Measurements from ENCODE around the gene ZNF805. TPM values are rescaled to one million over a fixed set of nuclear protein-coding genes. Genes with fewer than 3 reads are reported as not detected.
A peak's percentile ranks its signal among the peaks of the same experiment; 100 is the strongest.

The ZNF805 gene
- total and polyA plus RNA-seq, 2 of the 13 experiments (the other 11 are each of a cell fraction or from before 2014, with no cell fraction given): 5.1 to 12.8 TPM

DNA sequence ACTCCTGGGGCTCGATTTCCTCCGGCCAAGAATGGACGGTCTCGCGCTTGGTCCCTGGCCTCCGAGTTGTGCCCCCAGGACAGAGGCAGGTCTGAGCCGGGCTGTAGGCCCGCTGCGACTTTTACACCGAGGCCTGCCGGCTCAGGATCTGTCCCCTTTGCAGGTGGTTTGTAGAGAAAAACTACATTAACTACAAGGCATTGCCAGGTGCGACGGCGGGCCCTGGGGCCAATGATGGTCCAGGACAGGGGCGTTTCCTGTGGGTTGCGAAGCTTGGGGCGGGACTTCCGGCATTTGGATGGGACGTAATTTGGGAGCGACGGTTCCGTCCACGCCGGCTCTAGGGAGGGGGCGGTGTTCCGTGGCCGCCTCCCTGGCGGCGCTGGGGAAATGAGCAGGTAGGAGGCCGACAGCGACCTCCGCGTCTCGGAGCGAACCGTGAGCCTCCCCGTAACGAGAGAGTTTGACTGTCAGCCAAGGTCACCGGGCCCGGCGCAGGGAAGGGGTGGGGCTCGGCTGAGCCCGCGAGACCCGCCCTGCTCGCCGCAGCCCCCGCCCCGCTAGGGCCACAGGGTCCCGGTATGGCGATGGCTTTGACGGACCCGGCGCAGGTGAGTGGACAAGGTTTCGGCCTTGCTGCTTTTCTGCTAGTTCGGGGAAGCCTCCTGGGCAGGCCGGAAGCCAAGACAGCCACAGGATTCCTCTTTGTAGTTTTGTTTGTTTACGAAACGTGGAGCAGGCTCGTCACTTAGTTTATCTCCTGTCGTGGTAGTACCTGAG lies at the start of gene ZNF805 (continued):
- no peak for TF ChIP-seq TERF1 (CRISPR knock-in tag; IDR thresholded peaks at IDR 0.05)
- TF ChIP-seq FOSL1 (CRISPR knock-in tag; IDR thresholded peaks at IDR 0.05; ENCODE audit: borderline replicate concordance): no peak
- no peak for TF ChIP-seq SIX4 (CRISPR knock-in tag; IDR thresholded peaks at IDR 0.05)
- TF ChIP-seq ZNF703 (CRISPR knock-in tag; IDR thresholded peaks at IDR 0.05; ENCODE audit: borderline replicate concordance): no peak
- TF ChIP-seq ZNF18 (CRISPR knock-in tag; IDR thresholded peaks at IDR 0.05; ENCODE audit: insufficient replicate concordance): peak; percentile 82
- peak; percentile 20; the same call in 1 of the 2 replicates for TF ChIP-seq MEIS1 (CRISPR knock-in tag; IDR thresholded peaks at IDR 0.05; ENCODE audit: borderline replicate concordance)
- no peak for TF ChIP-seq ETV6 (CRISPR knock-in tag; conservative IDR thresholded peaks at IDR 0.05)
- peak; percentile 62 for TF ChIP-seq ETV5 (CRISPR knock-in tag; IDR thresholded peaks at IDR 0.05; ENCODE audit: borderline replicate concordance)
- no peak for TF ChIP-seq LCORL (IDR thresholded peaks at IDR 0.05)
- TF ChIP-seq LCORL (CRISPR knock-in tag; IDR thresholded peaks at IDR 0.05): 0 out of 2 replicates have a peak, but pooled peaks have one; percentile 62
- TF ChIP-seq CREBL2 (CRISPR knock-in tag; IDR thresholded peaks at IDR 0.05; ENCODE audit: borderline replicate concordance): peak; percentile 50; the same call in 1 of the 2 replicates
- no peak for TF ChIP-seq ZNF281 (CRISPR knock-in tag; IDR thresholded peaks at IDR 0.05; ENCODE audit: borderline replicate concordance)
- TF ChIP-seq NCOA2 (CRISPR knock-in tag; IDR thresholded peaks at IDR 0.05): no peak
- TF ChIP-seq HOXA9 (CRISPR knock-in tag; IDR thresholded peaks at IDR 0.05; ENCODE audit: borderline replicate concordance): no peak
- no peak for TF ChIP-seq TCF12 (IDR thresholded peaks at IDR 0.05)
- 0 out of 2 replicates have a peak, but pooled peaks have one; percentile 32 for TF ChIP-seq TCF12 (CRISPR knock-in tag; IDR thresholded peaks at IDR 0.05)
- TF ChIP-seq, protein P1, sequence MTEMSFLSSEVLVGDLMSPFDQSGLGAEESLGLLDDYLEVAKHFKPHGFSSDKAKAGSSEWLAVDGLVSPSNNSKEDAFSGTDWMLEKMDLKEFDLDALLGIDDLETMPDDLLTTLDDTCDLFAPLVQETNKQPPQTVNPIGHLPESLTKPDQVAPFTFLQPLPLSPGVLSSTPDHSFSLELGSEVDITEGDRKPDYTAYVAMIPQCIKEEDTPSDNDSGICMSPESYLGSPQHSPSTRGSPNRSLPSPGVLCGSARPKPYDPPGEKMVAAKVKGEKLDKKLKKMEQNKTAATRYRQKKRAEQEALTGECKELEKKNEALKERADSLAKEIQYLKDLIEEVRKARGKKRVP (CRISPR knock-in tag; IDR thresholded peaks at IDR 0.05): no peak
- 0 out of 2 replicates have a peak, but pooled peaks have one; percentile 87 for TF ChIP-seq ZNF234 (CRISPR knock-in tag; conservative IDR thresholded peaks at IDR 0.05)
- peak; percentile 96 for TF ChIP-seq SPEN (CRISPR knock-in tag; IDR thresholded peaks at IDR 0.05; ENCODE audit: low read depth)

Data from HepG2 (cell line).